ENCODE measurements around the gene TUBB2A. TPM values are rescaled to one million over a fixed set of nuclear protein-coding genes. Genes with fewer than 3 reads are reported as not detected.

The TUBB2A gene
- total and polyA plus RNA-seq, 2 of the 8 experiments (the other 6 are each of a cell fraction or from before 2014, with no cell fraction given) = 315 to 330 TPM

- TF ChIP-seq, protein P1, sequence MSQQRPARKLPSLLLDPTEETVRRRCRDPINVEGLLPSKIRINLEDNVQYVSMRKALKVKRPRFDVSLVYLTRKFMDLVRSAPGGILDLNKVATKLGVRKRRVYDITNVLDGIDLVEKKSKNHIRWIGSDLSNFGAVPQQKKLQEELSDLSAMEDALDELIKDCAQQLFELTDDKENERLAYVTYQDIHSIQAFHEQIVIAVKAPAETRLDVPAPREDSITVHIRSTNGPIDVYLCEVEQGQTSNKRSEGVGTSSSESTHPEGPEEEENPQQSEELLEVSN (IDR thresholded peaks at IDR 0.05) = no peak
- TF ChIP-seq CHD2 (IDR thresholded peaks at IDR 0.05; ENCODE audit: low read length) (no peak), SRF (IDR thresholded peaks at IDR 0.05; ENCODE audit: low read depth, low read length) (no peak), KDM5A (IDR thresholded peaks at IDR 0.05; ENCODE audit: low read length) (no peak), CBX5 (IDR thresholded peaks at IDR 0.05; ENCODE audit: low read depth, low read length) (no peak), NRF1 (IDR thresholded peaks at IDR 0.05; ENCODE audit: low read depth, low read length) (no peak)
These were observed 14.2 kb downstream of the TUBB2A start (continued) for GRCh38 chr6:3143158-3143557.
